Stimulated activated CD8-positive, alpha-beta memory T cell treated with anti-CD3 and anti-CD28 coated beads, Interleukin-4, amount 100 ng/mL, for 4 hours (primary cell): ENCODE measurements around the gene VANGL2.
"Not testable (repeated sequence)": the region's sequence is repeated elsewhere in the genome, so short reads cannot be mapped to it uniquely, and the experiment has no call there.

Experiments
- DNase-seq, 2 donors: peaks; one replicate each; pipeline ENCODE4 v3.0.0-alpha.2; 2020; ENCODE audit warnings: low read depth in 2 of 2, low spot score in 1 of 2

The VANGL2 gene

GRCh38 chr1:160370561-160371345, 29.6 kb upstream of the VANGL2 start:
- DNase-seq, result no peak

DNA sequence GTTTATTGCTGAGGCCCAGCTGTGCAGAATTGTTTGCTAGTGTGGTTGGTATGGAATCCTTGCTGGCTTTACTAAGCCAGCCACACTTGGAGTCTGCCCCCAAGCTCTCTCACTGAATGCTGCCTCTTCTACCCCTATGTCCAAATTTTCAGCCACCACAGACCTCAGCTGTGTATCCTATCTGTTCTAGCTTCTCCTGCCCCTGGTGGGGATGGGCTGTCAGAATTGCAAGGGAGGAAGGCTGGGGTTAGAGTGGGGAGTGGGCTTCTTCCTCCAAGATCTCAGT, 29.1 kb upstream of the VANGL2 start:
- no peak for DNase-seq

DNA sequence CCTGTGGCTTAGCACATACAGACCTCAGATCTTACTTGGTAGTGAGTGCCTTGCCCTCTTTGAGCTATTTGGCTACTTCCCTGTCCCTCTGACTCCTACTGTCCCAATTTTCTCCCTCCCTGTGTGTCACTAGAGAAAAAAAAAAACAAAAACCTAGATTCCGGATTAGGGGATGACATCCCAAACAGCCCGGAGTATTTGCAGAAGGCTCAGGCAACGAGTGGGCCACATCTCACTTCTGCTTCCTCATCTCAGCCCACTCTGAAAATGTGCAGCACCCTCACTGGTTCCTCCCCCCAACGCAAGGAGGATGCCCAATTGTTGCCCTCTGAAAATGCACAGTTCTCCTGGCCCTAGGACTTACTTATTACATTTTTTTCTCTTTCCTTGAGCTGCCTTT, 28.6 kb upstream of the VANGL2 start:
- DNase-seq, result no peak

GRCh38 chr1:160373696-160374095, 26.7 kb upstream of the VANGL2 start:
- DNase-seq, result no peak

DNA sequence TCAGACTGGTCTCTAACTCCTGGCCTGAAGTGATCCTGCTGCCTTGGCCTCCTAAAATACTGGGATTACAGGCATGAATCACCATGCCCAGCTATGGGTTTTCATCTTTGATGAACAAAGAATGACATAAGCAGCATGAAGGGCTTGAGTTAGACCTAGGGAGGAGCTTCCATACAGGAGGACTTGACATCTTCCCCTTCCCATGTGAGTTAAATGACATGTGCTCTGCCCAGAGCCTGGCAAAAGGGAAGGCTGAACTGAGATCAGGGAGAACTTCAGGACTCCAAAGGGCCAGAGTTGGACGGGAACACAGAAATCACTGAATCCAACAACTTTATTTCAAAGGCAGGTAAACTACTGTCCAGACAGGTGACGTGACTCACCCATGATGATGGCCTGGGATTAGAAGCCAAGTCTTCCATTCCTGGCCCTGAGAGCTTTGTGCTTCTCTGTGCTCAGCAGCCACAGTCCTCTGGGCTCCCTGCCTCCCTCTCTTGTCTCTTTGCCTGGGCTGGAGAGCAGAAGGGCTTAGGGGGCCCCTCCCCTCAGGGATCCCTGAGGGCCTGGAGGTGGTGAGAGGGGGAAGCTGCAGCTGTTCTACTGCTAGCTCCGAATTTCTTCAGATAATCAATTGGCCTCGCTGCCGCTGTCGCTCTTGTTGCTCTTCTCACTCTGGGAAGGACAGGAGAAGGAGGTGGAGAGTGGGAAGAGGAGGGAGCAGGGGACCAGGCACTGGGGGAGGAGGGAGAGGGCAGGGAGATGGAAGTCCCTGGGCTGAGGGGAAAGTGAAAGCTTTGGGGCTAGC, 25.9 kb upstream of the VANGL2 start:
- DNase-seq, result no peak

GRCh38 chr1:160375788-160376524, 24.4 kb upstream of the VANGL2 start:
- DNase-seq, result no peak

DNA sequence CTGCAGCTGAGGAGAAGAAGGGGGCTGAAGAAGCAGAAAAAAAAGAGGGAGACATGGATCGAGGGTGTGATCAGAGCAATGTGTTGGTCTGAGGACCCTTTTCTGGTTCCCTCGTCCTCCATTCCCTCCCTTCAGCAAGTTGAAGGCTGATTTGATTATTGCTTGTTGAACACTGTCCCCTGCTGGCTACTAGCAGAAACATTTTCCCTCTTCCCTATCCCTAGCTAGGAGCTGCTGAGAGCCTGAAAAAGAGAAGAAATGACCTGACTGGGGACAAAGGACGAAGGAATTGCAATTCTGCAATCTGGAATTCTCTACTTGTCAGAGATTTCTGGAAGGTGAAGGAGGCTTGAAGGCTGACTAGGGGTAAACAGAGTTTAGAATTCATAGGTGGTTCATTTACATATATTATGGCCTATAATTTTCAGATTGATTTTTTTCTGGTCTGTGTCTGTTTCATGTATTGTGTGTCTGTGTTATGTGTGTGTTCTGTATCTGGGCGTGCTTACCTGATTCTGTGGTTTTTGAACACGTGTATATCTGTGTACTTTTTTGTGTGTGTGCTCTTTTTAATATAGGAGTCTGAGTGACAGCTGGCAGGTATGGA, 23.7 kb upstream of the VANGL2 start:
- no peak for DNase-seq

DNA sequence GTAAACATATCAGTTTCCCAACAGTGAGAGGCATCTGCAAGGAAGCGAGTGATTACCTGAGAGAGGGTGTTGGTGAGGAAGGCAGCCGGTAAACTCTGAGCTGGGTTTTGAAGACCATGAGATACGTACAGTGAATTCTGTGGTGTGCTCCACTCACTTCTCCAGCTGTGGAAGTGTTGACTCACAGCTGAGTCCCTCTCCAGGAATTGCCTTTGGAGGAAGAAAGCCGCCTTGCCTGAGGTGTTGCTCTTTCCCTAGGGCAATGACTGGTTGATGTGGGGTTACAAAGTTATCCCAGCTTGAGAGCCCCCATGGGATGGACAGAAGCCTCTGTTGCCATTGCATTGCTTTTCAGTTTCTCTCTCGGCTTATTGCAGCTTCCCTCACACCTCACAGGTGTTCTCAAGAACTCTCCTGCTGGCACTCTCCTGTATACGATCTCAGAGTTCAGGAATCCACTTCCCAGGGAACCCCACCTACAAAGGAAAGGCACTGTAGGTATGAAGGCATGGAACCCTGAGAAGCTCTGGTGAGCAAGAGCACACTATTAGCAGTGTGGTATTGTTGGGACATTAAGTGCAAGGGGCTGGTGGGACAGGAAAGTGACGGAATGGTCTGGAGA, 22.7 kb upstream of the VANGL2 start:
- no peak for DNase-seq

DNA sequence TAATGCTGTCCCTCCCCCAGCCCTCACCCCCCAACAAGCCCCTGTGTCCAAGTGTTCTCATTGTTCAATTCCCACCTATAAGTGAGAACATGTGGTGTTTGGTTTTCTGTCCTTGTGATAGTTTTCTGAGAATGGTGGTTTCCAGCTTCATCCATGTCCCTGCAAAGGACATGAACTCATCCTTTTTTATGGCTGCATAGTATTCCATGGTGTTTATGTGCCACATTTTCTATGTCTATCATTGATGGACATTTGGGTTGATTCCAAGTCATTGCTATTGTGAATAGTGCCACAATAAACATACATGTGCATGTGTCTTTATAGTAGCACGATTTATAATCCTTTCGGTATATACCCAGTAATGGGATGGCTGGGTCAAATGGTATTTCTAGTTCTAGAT, 15.6 kb upstream of the VANGL2 start:
- DNase-seq, result not testable (repeated sequence)

- DNase-seq, result not testable (repeated sequence)
These were observed 12.0 kb upstream of the VANGL2 start for GRCh38 chr1:160388406-160388805.

- DNase-seq, result no peak
These were observed 5.7 kb upstream of the VANGL2 start for GRCh38 chr1:160394673-160395072.

DNA sequence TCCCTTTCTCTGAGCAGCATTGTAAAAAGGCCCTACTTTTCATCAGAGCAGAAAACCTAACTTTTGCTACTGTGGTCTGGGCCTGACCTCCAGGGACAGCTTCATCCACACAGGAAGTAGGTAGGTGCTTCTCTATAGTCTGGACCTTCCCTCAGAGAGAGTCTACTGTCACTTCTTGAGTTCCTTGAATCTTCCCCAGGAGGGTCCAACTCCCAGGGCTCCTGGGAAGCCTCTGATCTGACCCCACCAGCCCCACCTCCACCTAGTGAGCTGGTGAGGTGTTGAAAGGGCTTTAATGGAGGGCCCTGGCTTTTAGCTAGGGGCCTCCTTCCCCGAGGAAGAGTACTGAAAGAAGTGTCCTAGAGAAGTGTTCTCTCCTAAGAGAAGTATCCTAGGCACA, 2.7 kb upstream of the VANGL2 start:
- no peak for DNase-seq

DNA sequence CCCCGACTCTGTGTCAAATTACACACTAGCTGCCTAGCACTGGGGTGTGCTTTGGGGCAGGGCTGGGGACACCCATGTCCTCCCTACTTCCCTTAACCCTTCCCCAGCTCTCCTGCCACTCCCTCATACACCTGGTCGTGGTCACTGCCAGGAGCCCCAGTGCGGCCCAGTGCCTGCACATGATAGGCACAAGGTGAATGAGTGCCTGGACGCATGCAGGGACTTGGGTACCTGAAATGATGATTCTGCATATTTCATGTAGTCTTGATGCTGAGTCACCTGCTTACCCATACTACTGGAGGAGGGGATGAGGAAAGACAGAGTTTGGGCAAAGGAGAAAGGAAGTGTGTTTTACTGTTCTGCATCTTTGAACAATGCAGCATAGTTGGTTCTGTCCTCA, 1.5 kb upstream of the VANGL2 start:
- no peak for DNase-seq

DNA sequence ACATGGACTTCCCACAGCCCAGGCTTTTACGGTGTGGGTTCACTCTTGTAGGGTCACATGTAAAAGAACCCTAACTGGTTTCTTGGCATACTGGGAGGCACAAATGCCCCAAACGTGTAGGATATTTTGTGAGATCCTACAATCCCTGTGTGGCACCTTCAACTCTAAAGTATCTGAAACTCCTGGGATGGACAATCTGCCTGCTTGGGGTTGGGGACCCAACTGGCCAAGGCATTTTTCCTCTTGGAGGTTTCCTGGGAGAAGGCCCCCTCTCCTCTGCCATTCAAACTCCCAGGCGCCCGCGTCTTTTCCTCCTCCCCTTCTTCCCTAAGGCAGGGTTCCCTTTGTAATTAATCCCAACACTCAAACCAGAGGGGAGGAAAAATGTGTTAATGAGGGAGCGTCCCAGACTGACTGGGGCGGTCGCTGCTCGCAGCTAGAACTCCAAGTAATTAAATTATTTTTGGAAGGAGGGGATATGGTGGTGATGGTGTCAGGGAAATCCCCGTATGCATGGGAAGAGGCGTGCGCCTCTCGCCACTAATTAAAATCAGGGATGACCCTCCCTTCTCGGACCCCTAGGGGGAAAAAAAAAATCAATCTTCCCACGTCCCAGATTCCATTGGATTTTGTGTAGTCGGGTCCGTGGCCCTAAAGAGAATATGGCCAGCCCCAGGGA, 681 bp upstream of the VANGL2 start:
- no peak for DNase-seq

GRCh38 chr1:160400646-160401486, 502 bp downstream of the VANGL2 start:
- DNase-seq, result no peak

- DNase-seq, result no peak
These were observed 1.1 kb downstream of the VANGL2 start for GRCh38 chr1:160401487-160401805.

DNA sequence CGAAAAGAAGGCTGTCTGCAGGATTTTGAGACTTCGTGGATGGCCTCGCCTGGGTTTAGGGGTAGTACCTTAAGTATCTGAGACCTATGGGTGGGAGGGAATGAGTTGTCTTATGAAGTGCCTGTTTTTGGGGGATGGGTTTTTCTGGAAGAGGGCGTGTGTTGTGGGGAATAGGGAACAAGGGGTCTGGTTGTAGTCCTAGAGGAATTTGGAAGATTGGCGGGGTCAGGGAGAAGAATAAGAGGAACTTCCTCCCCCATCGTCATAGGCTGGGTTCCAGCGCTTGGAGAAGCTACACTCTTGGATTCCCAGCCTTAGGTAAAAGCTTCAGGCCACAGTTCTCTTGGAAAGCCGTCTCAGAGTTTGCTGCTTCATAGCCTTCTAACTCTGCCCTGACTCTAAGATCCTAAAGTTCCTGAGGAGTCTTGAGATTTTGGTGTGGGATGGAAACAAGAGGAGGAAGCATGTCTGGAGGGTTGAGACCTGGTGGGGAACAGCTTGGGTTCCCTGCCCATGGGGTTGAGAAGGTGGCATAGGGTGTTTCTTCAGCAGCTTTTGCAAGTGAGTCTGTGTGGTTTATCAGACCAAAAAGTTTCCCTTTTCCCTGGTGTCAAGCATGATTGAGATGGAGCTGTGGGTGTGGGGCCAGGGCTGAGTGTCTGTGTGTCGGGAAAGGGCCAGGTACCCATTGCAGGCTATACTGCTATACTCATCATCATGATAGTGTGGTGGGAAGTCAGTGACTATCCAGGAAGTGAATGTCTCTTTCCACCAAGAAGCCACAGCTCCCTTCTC, 1.8 kb downstream of the VANGL2 start:
- no peak for DNase-seq

GRCh38 chr1:160403244-160403643, 2.9 kb downstream of the VANGL2 start:
- no peak for DNase-seq

- DNase-seq, result no peak
These were observed 3.7 kb downstream of the VANGL2 start for GRCh38 chr1:160404094-160404493.
